Breast epithelium (tissue), 3 donors: ENCODE measurements around the gene NAPSA.

Source experiments
- POLR2A ChIP-seq: fragments of 450-650 bp; IDR thresholded peaks from one replicate; pipeline ENCODE4 v1.6.1; 2016; ENCODE audit warnings: antibody characterized with exemption, mild to moderate bottlenecking, moderate library complexity
- POLR2AphosphoS5 ChIP-seq, 3 donors: sonication (generic); formaldehyde crosslinking; IDR thresholded peaks; one replicate each; pipeline ENCODE4 v1.6.1; 2017; ENCODE audit warnings: antibody characterized with exemption in 3 of 3

GRCh38 chr19:50328873-50329145 is 36.6 kb downstream of the NAPSA start:
- no peak for TF ChIP-seq POLR2AphosphoS5 (IDR thresholded peaks at IDR 0.05)
- no peak for TF ChIP-seq POLR2A
